Astrocyte of the hippocampus (primary cell): ENCODE data around the gene MRPL55.

Experiments
- DNase-seq: peaks from one replicate; pipeline ENCODE4 v3.0.0; 2011; ENCODE audit warnings: low read depth, low spot score

MRPL55 gene

GRCh38 chr1:228072658-228073043 lies 36.4 kb downstream of the MRPL55 start:
- DNase-seq = no peak

GRCh38 chr1:228071839-228072657 lies 37.1 kb downstream of the MRPL55 start:
- DNase-seq = no peak

DNA sequence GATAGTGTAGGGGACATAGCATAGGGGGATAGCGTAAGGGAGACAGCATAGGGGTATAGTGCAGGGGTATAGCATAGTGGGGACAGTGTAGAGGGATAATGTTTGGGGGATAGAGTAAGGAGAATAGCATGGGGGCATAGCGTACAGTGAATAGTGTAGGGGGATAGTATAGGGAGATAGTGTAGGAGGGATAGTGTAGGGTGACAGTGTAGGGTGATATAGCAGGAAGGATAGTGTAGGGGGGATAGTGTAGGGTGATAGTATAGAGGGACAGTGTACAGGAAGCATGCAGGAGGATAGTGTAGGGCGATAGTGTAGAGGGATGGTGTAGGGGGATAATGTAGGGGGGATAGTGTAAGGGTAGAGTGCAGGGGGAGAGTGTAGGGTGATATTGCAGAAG lies 38.2 kb downstream of the MRPL55 start:
- DNase-seq = no peak

DNA sequence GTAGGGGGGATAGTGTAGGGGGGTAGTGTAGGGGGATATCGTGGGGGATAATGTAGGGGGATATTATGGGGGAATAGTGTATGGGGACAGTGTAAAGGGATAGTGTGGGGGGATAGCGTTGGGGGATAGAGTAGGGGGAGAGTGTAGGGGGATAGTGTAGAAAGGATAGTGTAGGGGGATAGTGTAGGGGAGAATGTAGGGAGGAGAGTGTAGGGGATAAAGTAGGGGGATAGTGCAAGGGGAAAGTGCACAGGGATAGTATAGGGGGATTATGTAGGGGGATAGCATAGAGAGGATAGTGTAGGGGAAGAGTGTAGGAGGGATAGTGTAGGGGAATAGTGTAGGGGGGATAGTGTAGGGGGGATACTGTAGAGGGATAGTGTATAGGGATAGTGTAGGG lies 38.9 kb downstream of the MRPL55 start:
- no peak for DNase-seq

- no peak for DNase-seq
Observed at GRCh38 chr1:228068359-228068758, 40.7 kb downstream of the MRPL55 start.

GRCh38 chr1:228066891-228067654 lies 42.0 kb downstream of the MRPL55 start:
- no peak for DNase-seq

GRCh38 chr1:228066416-228066815 lies 42.7 kb downstream of the MRPL55 start:
- DNase-seq = no peak

DNA sequence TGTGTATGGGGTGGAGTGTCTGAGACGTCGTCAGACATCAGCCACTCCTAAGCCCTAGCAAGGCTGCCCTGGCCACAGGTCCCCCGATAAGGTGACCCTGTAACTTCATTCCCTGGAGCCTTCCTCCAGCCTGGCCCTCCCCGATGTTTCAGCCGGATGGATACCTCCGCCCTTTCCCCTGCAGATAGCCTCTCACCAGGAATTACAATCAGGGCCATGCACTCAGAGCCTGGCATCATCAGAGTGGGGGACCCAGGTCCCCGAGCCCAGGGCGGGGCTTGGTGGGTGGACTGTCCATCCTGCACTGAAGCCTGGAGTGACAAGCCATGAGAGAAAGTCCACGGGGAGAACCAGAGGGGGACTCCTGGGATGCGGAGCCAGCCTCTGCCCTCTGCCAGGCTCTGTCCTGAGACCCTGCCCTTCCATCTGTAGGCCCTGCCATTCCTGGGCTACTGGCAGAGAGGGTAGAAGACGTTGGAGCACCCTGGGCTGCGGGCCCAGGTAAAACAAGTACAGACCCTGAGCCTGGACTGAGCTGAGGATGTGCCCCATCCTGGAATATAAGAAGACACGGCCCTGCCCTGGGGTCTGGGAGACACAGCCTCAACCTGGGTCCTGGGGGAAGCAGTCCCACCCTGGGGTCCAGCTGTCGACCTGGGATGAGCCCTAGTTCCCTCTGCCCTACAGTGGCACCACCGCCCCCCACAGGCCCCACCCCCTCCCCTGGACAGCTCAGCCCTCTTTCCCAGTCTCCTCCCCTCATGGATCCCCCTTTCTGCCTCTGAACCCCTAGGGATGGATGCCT lies 43.4 kb downstream of the MRPL55 start:
- DNase-seq = no peak

DNA sequence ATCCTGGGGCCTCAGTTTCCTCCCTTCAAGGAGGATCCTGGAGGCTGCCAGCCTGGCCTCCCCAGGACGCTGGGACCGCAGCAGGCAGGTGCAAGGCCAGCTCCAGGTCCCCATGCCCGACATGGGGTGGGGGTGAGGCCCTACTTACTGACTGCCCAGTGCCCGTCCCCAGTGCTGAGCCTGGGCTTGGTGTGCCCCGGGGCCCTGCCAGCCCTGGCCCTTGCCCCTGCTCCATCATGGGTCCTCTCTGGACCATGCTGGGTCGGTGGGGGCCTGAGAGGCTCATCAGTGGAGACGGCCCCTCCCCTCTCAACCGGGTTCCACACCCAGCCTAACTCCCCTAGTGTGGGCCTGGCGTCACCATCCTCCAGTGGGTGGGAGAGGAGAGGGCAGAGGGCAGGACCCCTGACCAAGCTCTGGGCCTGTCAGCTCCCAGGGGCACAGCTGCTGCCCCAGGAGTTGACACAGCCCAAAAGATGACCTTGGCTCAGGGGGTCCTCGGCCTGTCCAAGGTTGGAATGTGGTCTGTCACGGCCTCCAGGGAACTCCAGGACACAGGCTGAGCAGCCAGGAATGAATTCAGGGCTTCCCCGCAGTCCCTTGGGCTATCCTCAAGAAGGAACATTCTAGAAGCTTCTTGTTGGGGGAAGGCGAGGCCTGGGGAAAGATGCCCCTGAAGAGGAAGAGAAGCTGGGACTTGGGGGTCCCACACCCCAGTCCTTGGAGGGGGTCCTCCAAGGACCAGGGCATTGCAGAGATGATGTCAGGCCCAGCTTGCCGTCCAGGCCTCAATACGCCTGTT lies 44.2 kb downstream of the MRPL55 start:
- no peak for DNase-seq

GRCh38 chr1:228064296-228064695 lies 44.8 kb downstream of the MRPL55 start:
- no peak for DNase-seq

DNA sequence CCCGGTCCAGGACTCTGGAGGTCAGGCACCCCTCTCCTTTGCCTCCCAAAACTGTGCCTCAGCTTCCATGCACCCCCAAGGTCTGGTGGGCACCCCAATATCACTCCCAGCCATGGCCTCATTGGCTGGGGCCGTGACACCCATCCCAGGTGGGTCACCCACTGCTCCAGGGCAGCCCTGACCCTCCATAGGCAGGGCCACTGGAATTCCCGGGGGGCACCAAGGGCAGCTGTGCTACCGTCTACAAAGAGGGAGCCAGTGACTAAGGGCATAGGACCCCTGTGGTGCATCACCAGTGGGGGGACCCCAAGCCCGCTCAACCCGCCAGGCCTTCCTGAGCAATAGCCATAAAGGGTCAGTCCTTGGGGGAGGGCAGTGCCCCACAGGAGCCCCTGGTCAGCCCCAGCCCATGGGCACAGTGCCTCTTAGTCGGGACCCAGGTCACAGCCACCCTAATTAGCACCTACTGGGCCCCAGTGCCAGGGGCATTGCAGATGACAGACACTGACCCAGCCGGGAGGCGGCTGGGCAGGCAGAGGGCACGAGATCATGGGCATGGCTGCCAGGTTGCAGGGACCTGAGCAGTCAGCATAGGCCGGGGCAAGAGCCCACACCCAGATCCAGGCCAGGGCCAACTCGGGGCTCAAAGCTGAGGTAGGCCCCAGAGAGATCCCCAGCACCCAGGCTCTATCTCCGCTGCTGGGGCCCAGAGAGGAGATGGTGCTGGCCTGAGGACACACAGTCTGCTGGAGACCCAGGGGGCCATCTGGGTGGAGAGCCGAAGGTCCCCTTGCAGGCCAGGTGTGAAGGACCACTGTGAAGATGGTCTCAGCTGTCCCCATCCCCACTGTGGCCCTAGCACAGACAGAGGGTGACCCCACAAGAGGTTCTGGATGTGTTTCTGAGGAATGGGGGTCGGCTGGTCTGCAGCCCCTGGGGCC lies 45.6 kb downstream of the MRPL55 start:
- no peak for DNase-seq

GRCh38 chr1:228062812-228063211 lies 46.3 kb downstream of the MRPL55 start:
- no peak for DNase-seq

DNA sequence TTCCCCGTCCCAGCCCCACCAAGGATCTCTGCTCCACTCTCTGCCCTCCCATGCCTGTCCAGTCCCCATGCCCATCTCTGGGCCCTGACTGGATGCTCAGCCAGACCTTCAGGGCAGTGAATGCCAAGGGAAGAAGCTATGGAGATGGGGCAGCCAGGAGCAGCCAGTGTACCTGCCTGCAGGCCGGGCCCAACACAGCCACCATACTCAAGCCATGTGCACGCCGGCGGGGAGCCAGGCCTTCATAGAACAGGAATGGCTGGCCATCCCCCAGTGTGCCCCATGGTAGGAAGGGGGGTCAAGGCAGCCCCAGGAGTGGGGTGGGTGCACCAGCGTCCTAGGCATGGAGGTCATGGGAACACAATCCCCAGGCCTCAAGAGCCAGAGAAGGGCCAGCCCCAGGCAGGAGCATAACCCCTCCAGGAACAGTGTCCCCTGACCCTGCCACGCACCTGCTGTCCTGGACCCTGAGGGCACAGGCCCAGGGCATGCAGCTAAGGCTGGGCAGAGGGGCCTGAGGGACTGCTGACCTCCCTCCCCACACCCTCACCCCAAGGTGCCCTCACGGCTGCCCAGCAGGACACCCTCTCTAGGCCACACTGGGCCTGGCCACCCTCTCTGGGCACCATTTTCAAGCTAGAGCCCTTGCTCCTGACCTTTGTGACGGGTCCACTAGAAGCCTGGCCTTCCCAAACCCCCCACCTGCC lies 46.9 kb downstream of the MRPL55 start:
- no peak for DNase-seq

DNA sequence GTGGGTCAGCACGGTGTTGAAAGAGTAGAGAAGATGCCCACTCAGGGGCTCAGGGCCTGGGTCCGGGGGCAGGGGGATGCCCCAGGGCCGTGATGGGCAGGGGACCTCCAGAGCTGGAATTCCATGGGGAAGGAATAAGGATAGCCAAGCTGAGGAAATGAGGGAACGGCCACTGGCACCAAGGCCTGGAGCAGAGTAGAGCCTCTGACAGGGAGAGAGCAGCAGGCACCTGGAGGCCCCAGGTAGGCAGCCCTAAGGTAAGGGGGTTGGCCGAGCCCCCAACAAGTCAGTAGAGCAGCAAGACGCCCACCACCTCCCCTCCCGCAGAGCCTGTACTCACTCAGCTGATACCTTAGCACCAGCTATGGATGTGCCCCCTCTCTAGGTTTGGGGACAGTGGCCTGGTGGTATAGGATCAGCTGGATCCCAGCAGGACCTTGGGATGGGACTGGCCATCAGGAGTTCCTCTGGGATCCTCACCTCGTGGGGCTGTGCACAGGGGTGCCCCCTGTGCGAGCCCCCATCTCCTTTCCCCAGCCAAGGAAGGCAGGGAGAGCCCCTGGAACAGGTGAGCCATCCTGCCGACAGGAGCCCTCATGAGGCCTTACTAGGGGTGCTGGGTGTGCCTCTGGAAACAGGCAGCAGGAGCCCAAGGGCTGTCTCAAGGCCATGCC lies 47.6 kb downstream of the MRPL55 start:
- no peak for DNase-seq

DNA sequence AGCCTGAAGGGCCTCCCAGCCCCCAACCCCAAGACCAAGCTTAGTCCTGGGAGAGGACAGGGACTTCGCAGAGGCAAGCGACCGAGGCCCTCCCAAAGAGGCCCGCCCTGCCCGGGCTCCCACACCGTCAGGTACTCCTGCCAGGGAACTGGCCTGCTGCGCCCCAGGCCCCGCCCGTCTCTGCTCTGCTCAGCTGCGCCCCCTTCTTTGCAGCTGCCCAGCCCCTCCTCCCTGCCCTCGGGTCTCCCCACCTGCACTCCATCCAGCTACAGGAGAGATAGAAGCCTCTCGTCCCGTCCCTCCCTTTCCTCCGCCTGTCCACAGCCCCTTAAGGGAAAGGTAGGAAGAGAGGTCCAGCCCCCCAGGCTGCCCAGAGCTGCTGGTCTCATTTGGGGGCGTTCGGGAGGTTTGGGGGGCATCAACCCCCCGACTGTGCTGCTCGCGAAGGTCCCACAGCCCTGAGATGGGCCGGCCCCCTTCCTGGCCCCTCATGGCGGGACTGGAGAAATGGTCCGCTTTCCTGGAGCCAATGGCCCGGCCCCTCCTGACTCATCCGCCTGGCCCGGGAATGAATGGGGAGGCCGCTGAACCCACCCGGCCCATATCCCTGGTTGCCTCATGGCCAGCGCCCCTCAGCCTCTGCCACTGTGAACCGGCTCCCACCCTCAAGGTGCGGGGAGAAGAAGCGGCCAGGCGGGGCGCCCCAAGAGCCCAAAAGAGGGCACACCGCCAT lies 48.5 kb downstream of the MRPL55 start:
- DNase-seq = peak; percentile 55

GRCh38 chr1:228059634-228060457 lies 49.3 kb downstream of the MRPL55 start:
- DNase-seq = no peak

DNA sequence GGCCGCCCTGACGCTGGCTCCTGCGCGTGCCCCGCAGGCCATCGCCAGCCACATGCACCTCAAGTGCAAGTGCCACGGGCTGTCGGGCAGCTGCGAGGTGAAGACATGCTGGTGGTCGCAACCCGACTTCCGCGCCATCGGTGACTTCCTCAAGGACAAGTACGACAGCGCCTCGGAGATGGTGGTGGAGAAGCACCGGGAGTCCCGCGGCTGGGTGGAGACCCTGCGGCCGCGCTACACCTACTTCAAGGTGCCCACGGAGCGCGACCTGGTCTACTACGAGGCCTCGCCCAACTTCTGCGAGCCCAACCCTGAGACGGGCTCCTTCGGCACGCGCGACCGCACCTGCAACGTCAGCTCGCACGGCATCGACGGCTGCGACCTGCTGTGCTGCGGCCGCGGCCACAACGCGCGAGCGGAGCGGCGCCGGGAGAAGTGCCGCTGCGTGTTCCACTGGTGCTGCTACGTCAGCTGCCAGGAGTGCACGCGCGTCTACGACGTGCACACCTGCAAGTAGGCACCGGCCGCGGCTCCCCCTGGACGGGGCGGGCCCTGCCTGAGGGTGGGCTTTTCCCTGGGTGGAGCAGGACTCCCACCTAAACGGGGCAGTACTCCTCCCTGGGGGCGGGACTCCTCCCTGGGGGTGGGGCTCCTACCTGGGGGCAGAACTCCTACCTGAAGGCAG lies 50.0 kb downstream of the MRPL55 start:
- no peak for DNase-seq
